HG02938 (cell line): ENCODE results near the gene EXOC6.

Experiments used
- ATAC-seq: cut with Tn5 transposase; IDR thresholded peaks from one replicate; pipeline ENCODE4 v1.9.1; 2021; ENCODE audit warnings: mild to moderate bottlenecking, moderate library complexity; ENCODE audit not compliant: unreplicated experiment

EXOC6 gene

GRCh38 chr10:92848441-92849233 lies at the start of gene EXOC6:
TSS of gene EXOC6 (plus strand) at chr10:92848520. CDS start at chr10:92848534, 14 bp downstream.
- ATAC-seq = peak; percentile 73

- no peak for ATAC-seq
These were observed 48.8 kb upstream of the EXOC6 start for GRCh38 chr10:92799568-92799967.

GRCh38 chr10:92800134-92800733 lies 48.1 kb upstream of the EXOC6 start:
- ATAC-seq = no peak

GRCh38 chr10:92801978-92802872 lies 46.1 kb upstream of the EXOC6 start:
- ATAC-seq = no peak

GRCh38 chr10:92809840-92810239 lies 38.5 kb upstream of the EXOC6 start:
- ATAC-seq = no peak

GRCh38 chr10:92810934-92811532 lies 37.3 kb upstream of the EXOC6 start:
- no peak for ATAC-seq

- ATAC-seq = no peak
These were observed 36.3 kb upstream of the EXOC6 start for GRCh38 chr10:92811986-92812385.

- no peak for ATAC-seq
These were observed 34.3 kb upstream of the EXOC6 start for GRCh38 chr10:92813979-92814378.

GRCh38 chr10:92814790-92815189 lies 33.5 kb upstream of the EXOC6 start:
- ATAC-seq = no peak

- ATAC-seq = no peak
These were observed 32.2 kb upstream of the EXOC6 start for GRCh38 chr10:92816091-92816531.

GRCh38 chr10:92822060-92822634 lies 26.2 kb upstream of the EXOC6 start:
- ATAC-seq = no peak

GRCh38 chr10:92822964-92823363 lies 25.4 kb upstream of the EXOC6 start:
- ATAC-seq = no peak

- no peak for ATAC-seq
These were observed 22.3 kb upstream of the EXOC6 start for GRCh38 chr10:92826061-92826460.

GRCh38 chr10:92826504-92826903 lies 21.8 kb upstream of the EXOC6 start:
- ATAC-seq = no peak

GRCh38 chr10:92829042-92829785 lies 19.1 kb upstream of the EXOC6 start:
- ATAC-seq = no peak

GRCh38 chr10:92829786-92830377 lies 18.4 kb upstream of the EXOC6 start:
- no peak for ATAC-seq

GRCh38 chr10:92830478-92831389 lies 17.6 kb upstream of the EXOC6 start:
- ATAC-seq = no peak

- no peak for ATAC-seq
These were observed 16.2 kb upstream of the EXOC6 start for GRCh38 chr10:92832121-92832520.
